LNCAP (cell line): Measurements from ENCODE around the gene CETP.

Experiments
- CTCF ChIP-seq: fragments of 450-650 bp; IDR thresholded peaks from 2 replicates; pipeline ENCODE4 v1.5.1; 2017; ENCODE audit warnings: mild to moderate bottlenecking

The CETP gene

GRCh38 chr16:56919099-56919800 lies 42.5 kb upstream of the CETP start:
- no peak for TF ChIP-seq CTCF

GRCh38 chr16:56921571-56921970 lies 40.2 kb upstream of the CETP start:
- no peak for TF ChIP-seq CTCF

GRCh38 chr16:56923481-56924091 lies 38.2 kb upstream of the CETP start:
- TF ChIP-seq CTCF: no peak

- TF ChIP-seq CTCF: no peak
These were observed 34.3 kb upstream of the CETP start for GRCh38 chr16:56927471-56927870.

- no peak for TF ChIP-seq CTCF
These were observed 32.1 kb upstream of the CETP start for GRCh38 chr16:56929639-56930038.

- TF ChIP-seq CTCF: no peak
These were observed 31.1 kb upstream of the CETP start for GRCh38 chr16:56930486-56931270.

- no peak for TF ChIP-seq CTCF
These were observed 30.4 kb upstream of the CETP start for GRCh38 chr16:56931271-56931891.
